ENCODE data around the gene RNLS. TPM values are rescaled to one million over a fixed set of nuclear protein-coding genes. Genes with fewer than 3 reads are reported as not detected.

Gene RNLS
- total and polyA plus RNA-seq, 2 of the 8 experiments (the other 6 are each of a cell fraction or from before 2014, with no cell fraction given), result 7.5 to 12.7 TPM

- no peak for TF ChIP-seq NRF1 (IDR thresholded peaks at IDR 0.05; ENCODE audit: low read depth, low read length)
Measured at GRCh38 chr10:88500656-88501055, 82.5 kb downstream of the RNLS start (continued).
